ENCODE data around the gene WNT5A.

The WNT5A gene

GRCh38 chr3:55480911-55481743, 6.0 kb downstream of the WNT5A start:
- H3K4me3 Mint-ChIP-seq = no peak overlapping the region
- no peaks in the 10 kb centered on the region for H3K36me3 Mint-ChIP-seq (ENCODE audit: low read depth)
- peaks cover 84% of the 10 kb centered on the region for H3K27me3 Mint-ChIP-seq
- no peak overlapping the region for H3K27ac Mint-ChIP-seq
- no peak for DNase-seq
- H3K4me1 Mint-ChIP-seq (ENCODE audit: low read depth) = peaks cover 17% of the 10 kb centered on the region
- H3K9me3 Mint-ChIP-seq = peaks cover 3% of the 10 kb centered on the region

- Mint-ChIP-seq H3K4me1 (ENCODE audit: low read depth) (peaks cover 2% of the 10 kb centered on the region), H3K36me3 (ENCODE audit: low read depth) (no peaks in the 10 kb centered on the region), H3K9me3 (peaks cover 3% of the 10 kb centered on the region), H3K4me3 (no peak overlapping the region), H3K27me3 (peaks cover 54% of the 10 kb centered on the region), H3K27ac (no peak overlapping the region)
- no peak for DNase-seq
Observed at GRCh38 chr3:55477306-55478303, 9.5 kb downstream of the WNT5A start.

GRCh38 chr3:55476515-55476914, 10.6 kb downstream of the WNT5A start:
- Mint-ChIP-seq H3K27ac (no peak overlapping the region), H3K9me3 (peaks cover 3% of the 10 kb centered on the region), H3K27me3 (peaks cover 51% of the 10 kb centered on the region), H3K36me3 (ENCODE audit: low read depth) (no peaks in the 10 kb centered on the region), H3K4me3 (no peak overlapping the region), H3K4me1 (ENCODE audit: low read depth) (peaks cover 2% of the 10 kb centered on the region)
- no peak for DNase-seq

GRCh38 chr3:55474213-55474632, 12.9 kb downstream of the WNT5A start:
- no peak overlapping the region for H3K27ac Mint-ChIP-seq
- no peaks in the 10 kb centered on the region for H3K4me1 Mint-ChIP-seq (ENCODE audit: low read depth)
- peaks cover 29% of the 10 kb centered on the region for H3K27me3 Mint-ChIP-seq
- H3K36me3 Mint-ChIP-seq (ENCODE audit: low read depth) = no peaks in the 10 kb centered on the region
- H3K4me3 Mint-ChIP-seq = no peak overlapping the region
- H3K9me3 Mint-ChIP-seq = no peaks in the 10 kb centered on the region
- no peak for DNase-seq

GRCh38 chr3:55473788-55474187, 13.3 kb downstream of the WNT5A start:
- no peak for DNase-seq
- peaks cover 26% of the 10 kb centered on the region for H3K27me3 Mint-ChIP-seq
- H3K4me1 Mint-ChIP-seq (ENCODE audit: low read depth) = no peaks in the 10 kb centered on the region
- H3K36me3 Mint-ChIP-seq (ENCODE audit: low read depth) = no peaks in the 10 kb centered on the region
- H3K9me3 Mint-ChIP-seq = no peaks in the 10 kb centered on the region
- no peak overlapping the region for H3K4me3 Mint-ChIP-seq
- no peak overlapping the region for H3K27ac Mint-ChIP-seq

- H3K4me1 Mint-ChIP-seq (ENCODE audit: low read depth) = no peaks in the 10 kb centered on the region
- no peaks in the 10 kb centered on the region for H3K36me3 Mint-ChIP-seq (ENCODE audit: low read depth)
- peaks cover 12% of the 10 kb centered on the region for H3K27me3 Mint-ChIP-seq
- DNase-seq = no peak
- H3K27ac Mint-ChIP-seq = no peak overlapping the region
- H3K4me3 Mint-ChIP-seq = no peak overlapping the region
- H3K9me3 Mint-ChIP-seq = no peaks in the 10 kb centered on the region
Observed at GRCh38 chr3:55471522-55472280, 15.4 kb downstream of the WNT5A start.

- DNase-seq = no peak
- H3K9me3 Mint-ChIP-seq = no peaks in the 10 kb centered on the region
- no peak overlapping the region for H3K4me3 Mint-ChIP-seq
- H3K27me3 Mint-ChIP-seq = peaks cover 12% of the 10 kb centered on the region
- no peaks in the 10 kb centered on the region for H3K36me3 Mint-ChIP-seq (ENCODE audit: low read depth)
- H3K4me1 Mint-ChIP-seq (ENCODE audit: low read depth) = no peaks in the 10 kb centered on the region
- H3K27ac Mint-ChIP-seq = no peak overlapping the region
Observed at GRCh38 chr3:55471084-55471483, 16.0 kb downstream of the WNT5A start.

GRCh38 chr3:55469957-55470526, 17.1 kb downstream of the WNT5A start:
- Mint-ChIP-seq H3K9me3 (no peaks in the 10 kb centered on the region), H3K27ac (no peak overlapping the region), H3K4me1 (ENCODE audit: low read depth) (no peaks in the 10 kb centered on the region), H3K27me3 (peaks cover 12% of the 10 kb centered on the region), H3K36me3 (ENCODE audit: low read depth) (no peaks in the 10 kb centered on the region), H3K4me3 (no peak overlapping the region)
- no peak for DNase-seq

- no peak for DNase-seq
- Mint-ChIP-seq H3K36me3 (ENCODE audit: low read depth) (no peaks in the 10 kb centered on the region), H3K27ac (no peak overlapping the region), H3K4me3 (no peak overlapping the region), H3K27me3 (peaks cover 12% of the 10 kb centered on the region), H3K4me1 (ENCODE audit: low read depth) (no peaks in the 10 kb centered on the region), H3K9me3 (no peaks in the 10 kb centered on the region)
Observed at GRCh38 chr3:55468251-55468650, 18.9 kb downstream of the WNT5A start.

- Mint-ChIP-seq H3K36me3 (ENCODE audit: low read depth) (no peaks in the 10 kb centered on the region), H3K9me3 (no peaks in the 10 kb centered on the region), H3K4me1 (ENCODE audit: low read depth) (no peaks in the 10 kb centered on the region), H3K27me3 (peaks cover 3% of the 10 kb centered on the region), H3K27ac (no peak overlapping the region), H3K4me3 (no peak overlapping the region)
- DNase-seq = no peak
Observed at GRCh38 chr3:55467099-55467498, 20.0 kb downstream of the WNT5A start.

- no peak overlapping the region for H3K27ac Mint-ChIP-seq
- no peaks in the 10 kb centered on the region for H3K36me3 Mint-ChIP-seq (ENCODE audit: low read depth)
- H3K9me3 Mint-ChIP-seq = no peaks in the 10 kb centered on the region
- no peak for DNase-seq
- no peak overlapping the region for H3K4me3 Mint-ChIP-seq
- no peaks in the 10 kb centered on the region for H3K27me3 Mint-ChIP-seq
- H3K4me1 Mint-ChIP-seq (ENCODE audit: low read depth) = no peaks in the 10 kb centered on the region
Observed at GRCh38 chr3:55466526-55466925, 20.6 kb downstream of the WNT5A start.

- H3K4me1 Mint-ChIP-seq (ENCODE audit: low read depth) = no peaks in the 10 kb centered on the region
- H3K27ac Mint-ChIP-seq = no peak overlapping the region
- H3K36me3 Mint-ChIP-seq (ENCODE audit: low read depth) = no peaks in the 10 kb centered on the region
- no peaks in the 10 kb centered on the region for H3K9me3 Mint-ChIP-seq
- H3K27me3 Mint-ChIP-seq = no peaks in the 10 kb centered on the region
- DNase-seq = no peak
- no peak overlapping the region for H3K4me3 Mint-ChIP-seq
Observed at GRCh38 chr3:55461896-55462295, 25.2 kb downstream of the WNT5A start.

- Mint-ChIP-seq H3K4me3 (no peak overlapping the region), H3K4me1 (ENCODE audit: low read depth) (no peaks in the 10 kb centered on the region), H3K9me3 (no peaks in the 10 kb centered on the region), H3K36me3 (ENCODE audit: low read depth) (no peaks in the 10 kb centered on the region), H3K27me3 (no peaks in the 10 kb centered on the region), H3K27ac (no peak overlapping the region)
- DNase-seq = no peak
Observed at GRCh38 chr3:55459838-55460237, 27.3 kb downstream of the WNT5A start.

- no peaks in the 10 kb centered on the region for H3K27me3 Mint-ChIP-seq
- H3K27ac Mint-ChIP-seq = no peak overlapping the region
- H3K9me3 Mint-ChIP-seq = no peaks in the 10 kb centered on the region
Observed at GRCh38 chr3:55458181-55458790, 28.8 kb downstream of the WNT5A start.

More at GRCh38 chr3:55458181-55458790, 28.8 kb downstream of the WNT5A start:
- H3K4me3 Mint-ChIP-seq = no peak overlapping the region
- no peak for DNase-seq
- H3K36me3 Mint-ChIP-seq (ENCODE audit: low read depth) = no peaks in the 10 kb centered on the region
- no peaks in the 10 kb centered on the region for H3K4me1 Mint-ChIP-seq (ENCODE audit: low read depth)

Data from activated T-cell treated with anti-CD3 and anti-CD28 coated beads, Interleukin-2, amount 50 U/mL, for 24 hours (primary cell).